ENCODE measurements around the gene CNTNAP2. TPM values are rescaled to one million over a fixed set of nuclear protein-coding genes. Genes with fewer than 3 reads are reported as not detected.

CNTNAP2 gene
- total RNA-seq, 4 donors from 2014 or later, result 0.91 to 16.0 TPM; not detected in 2

GRCh38 chr7:148121847-148122246 lies 2005.2 kb downstream of the CNTNAP2 start:
- Histone ChIP-seq H3K36me3 (no peaks in the 10 kb centered on the region), H3K9me3 (no peaks in the 10 kb centered on the region), H3K4me3 (no peak overlapping the region), H3K27me3 (no peaks in the 10 kb centered on the region), H3K27ac (no peak overlapping the region), H3K4me1 (no peaks in the 10 kb centered on the region)
- no peak for TF ChIP-seq CTCF (IDR thresholded peaks at IDR 0.05)
- intact Hi-C loops (cut with DNase I; ENCODE audit: low total_unique reads), result no loop called here
- DNase-seq, result no peak

DNA sequence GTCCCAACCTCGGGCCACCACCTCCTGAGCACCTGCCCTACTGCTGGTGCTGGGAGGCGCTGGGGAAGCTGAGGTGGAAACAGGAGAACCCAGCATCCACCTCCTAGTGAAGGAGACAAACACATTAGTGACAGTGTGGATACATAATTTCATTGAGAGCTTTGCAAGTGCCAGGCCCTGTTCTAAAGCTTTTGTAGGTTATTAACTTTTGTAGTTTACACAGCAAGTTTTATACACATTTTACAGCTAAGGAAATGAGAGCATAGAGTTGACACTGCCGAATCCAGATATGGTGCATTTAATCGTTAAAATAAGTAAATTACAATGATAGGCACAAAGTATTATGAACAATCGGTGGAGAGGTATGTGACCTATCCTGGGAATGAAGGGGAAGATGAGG lies 2007.9 kb downstream of the CNTNAP2 start:
- H3K4me1 ChIP-seq, result no peaks in the 10 kb centered on the region
- no peaks in the 10 kb centered on the region for H3K9me3 ChIP-seq

DNA sequence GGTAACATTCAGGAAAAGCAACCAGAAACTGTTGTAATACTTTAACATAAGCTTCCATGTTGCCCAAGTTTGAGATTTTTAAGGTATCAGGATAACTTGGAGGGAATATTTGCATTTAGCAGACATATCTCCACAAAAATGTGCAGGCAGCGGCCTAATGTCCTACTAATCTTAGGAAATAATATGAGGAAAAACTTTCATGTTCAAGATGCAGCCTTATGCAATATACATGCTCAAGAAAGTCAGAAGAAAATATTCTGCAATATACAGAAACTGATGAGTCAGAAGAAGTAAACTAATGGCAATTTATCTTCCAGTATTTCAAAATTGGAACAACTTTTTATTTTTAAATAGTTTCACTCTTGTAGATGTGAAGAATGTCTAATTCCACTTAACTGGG lies 2010.8 kb downstream of the CNTNAP2 start:
- Histone ChIP-seq H3K27ac (no peak overlapping the region), H3K36me3 (no peaks in the 10 kb centered on the region), H3K27me3 (no peaks in the 10 kb centered on the region), H3K4me3 (no peak overlapping the region), H3K9me3 (no peaks in the 10 kb centered on the region), H3K4me1 (no peaks in the 10 kb centered on the region)
- DNase-seq, result no peak
- no peak for TF ChIP-seq POLR2A (IDR thresholded peaks at IDR 0.05)
- no peak for TF ChIP-seq CTCF (IDR thresholded peaks at IDR 0.05)
- intact Hi-C loops (cut with DNase I; ENCODE audit: low total_unique reads), result no loop called here

More for the DNA sequence above, 2007.9 kb downstream of the CNTNAP2 start:
- no peak overlapping the region for H3K4me3 ChIP-seq
- intact Hi-C loops (cut with DNase I; ENCODE audit: low total_unique reads), result no loop called here
- no peak for TF ChIP-seq CTCF (IDR thresholded peaks at IDR 0.05)
- TF ChIP-seq POLR2A (IDR thresholded peaks at IDR 0.05), result no peak
- no peak overlapping the region for H3K27ac ChIP-seq
- no peak for DNase-seq
- H3K36me3 ChIP-seq, result no peaks in the 10 kb centered on the region
- H3K27me3 ChIP-seq, result no peaks in the 10 kb centered on the region

DNA sequence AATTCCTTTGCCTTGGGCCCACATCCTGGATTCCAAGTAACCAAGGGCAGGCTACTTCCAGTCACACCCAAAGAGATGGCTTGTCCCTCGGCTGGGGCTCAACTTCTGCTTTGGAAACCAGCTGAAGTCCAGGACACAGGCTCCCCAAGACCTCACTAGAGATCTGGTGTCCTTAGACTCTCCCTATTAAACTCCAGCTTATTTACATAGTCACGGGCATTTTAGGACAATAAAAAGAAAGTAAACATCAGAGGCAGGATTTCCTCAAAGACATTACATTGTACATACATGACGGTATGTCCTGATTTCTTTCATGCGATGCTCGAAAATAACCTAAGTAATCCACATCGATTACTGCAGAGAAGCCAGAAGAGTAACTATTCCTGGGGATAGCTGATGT lies 2012.4 kb downstream of the CNTNAP2 start:
- H3K4me3 ChIP-seq, result no peak overlapping the region
- H3K9me3 ChIP-seq, result no peaks in the 10 kb centered on the region
- intact Hi-C loops (cut with DNase I; ENCODE audit: low total_unique reads), result no loop called here
- H3K27me3 ChIP-seq, result no peaks in the 10 kb centered on the region
- no peak for TF ChIP-seq CTCF (IDR thresholded peaks at IDR 0.05)
- TF ChIP-seq POLR2A (IDR thresholded peaks at IDR 0.05), result no peak
- no peak for DNase-seq
- H3K36me3 ChIP-seq, result no peaks in the 10 kb centered on the region
- no peaks in the 10 kb centered on the region for H3K4me1 ChIP-seq
- H3K27ac ChIP-seq, result no peak overlapping the region

DNA sequence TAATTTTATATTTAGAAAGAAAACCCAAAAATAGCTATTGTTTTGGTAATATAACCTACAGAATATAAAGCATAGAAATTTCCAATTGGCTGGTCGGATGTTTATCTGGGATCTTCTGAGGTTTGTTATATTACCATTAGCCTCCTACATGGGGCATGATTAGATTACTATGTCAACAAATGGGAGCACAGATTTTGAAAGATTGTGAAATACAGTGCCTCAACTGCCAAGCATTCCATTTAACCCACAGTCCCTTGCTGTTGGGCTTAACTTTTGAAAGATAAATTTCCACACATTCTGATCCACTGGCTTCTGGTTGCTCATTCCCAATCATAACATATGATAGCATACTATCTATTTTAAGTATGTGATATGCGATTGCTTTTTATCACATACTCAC lies 2018.5 kb downstream of the CNTNAP2 start:
- no peak for TF ChIP-seq POLR2A (IDR thresholded peaks at IDR 0.05)
- intact Hi-C loops (cut with DNase I; ENCODE audit: low total_unique reads), result no loop called here
- H3K36me3 ChIP-seq, result no peaks in the 10 kb centered on the region
- no peak for DNase-seq
- H3K9me3 ChIP-seq, result no peaks in the 10 kb centered on the region
- H3K4me3 ChIP-seq, result no peak overlapping the region
- H3K4me1 ChIP-seq, result no peaks in the 10 kb centered on the region
- no peaks in the 10 kb centered on the region for H3K27me3 ChIP-seq
- H3K27ac ChIP-seq, result no peak overlapping the region

- H3K9me3 ChIP-seq, result no peaks in the 10 kb centered on the region
- no peaks in the 10 kb centered on the region for H3K36me3 ChIP-seq
- no peak overlapping the region for H3K4me3 ChIP-seq
- H3K27me3 ChIP-seq, result no peaks in the 10 kb centered on the region
- intact Hi-C loops (cut with DNase I; ENCODE audit: low total_unique reads), result no loop called here
- no peak for TF ChIP-seq POLR2A (IDR thresholded peaks at IDR 0.05)
- TF ChIP-seq CTCF (IDR thresholded peaks at IDR 0.05), result no peak
- no peak for DNase-seq
- no peak overlapping the region for H3K27ac ChIP-seq
- H3K4me1 ChIP-seq, result no peaks in the 10 kb centered on the region
Observed at GRCh38 chr7:148135997-148136396, 2019.4 kb downstream of the CNTNAP2 start.

Data from uterus (tissue), 4 donors.